Measurements from ENCODE around the gene TMEM18.
"Not testable (repeated sequence)": the region's sequence is repeated elsewhere in the genome, so short reads cannot be mapped to it uniquely, and the experiment has no call there.

Gene TMEM18

GRCh38 chr2:677056-677958 lies at the start of gene TMEM18:
TMEM18 (minus strand) TSS chr2:677406; CDS start chr2:677345, 61 bp downstream.
- DNase-seq, result peak; percentile 94

DNA sequence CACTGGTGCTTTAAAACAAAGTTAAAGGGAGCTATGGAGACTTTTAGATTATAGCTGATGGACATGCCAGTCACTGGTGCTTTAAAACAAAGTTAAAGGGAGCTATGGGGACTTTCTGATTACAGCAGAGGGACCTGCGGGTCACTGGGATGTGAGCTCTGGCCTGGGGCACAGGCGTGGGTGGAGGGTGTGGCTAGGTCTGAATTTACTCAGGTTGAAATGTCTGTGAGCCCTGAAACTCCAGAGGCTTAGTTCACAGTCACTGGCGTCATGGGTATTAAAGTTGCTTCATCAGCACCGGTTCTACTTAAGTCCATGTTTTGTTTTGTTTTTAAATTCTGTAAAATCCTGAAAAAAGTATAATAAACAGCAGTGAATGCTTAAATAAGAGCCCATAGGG lies 49.0 kb upstream of the TMEM18 start:
- no peak for DNase-seq

GRCh38 chr2:725468-725867 lies 48.3 kb upstream of the TMEM18 start:
- no peak for DNase-seq

- DNase-seq, result no peak
Measured at GRCh38 chr2:723761-724160, 46.6 kb upstream of the TMEM18 start.

DNA sequence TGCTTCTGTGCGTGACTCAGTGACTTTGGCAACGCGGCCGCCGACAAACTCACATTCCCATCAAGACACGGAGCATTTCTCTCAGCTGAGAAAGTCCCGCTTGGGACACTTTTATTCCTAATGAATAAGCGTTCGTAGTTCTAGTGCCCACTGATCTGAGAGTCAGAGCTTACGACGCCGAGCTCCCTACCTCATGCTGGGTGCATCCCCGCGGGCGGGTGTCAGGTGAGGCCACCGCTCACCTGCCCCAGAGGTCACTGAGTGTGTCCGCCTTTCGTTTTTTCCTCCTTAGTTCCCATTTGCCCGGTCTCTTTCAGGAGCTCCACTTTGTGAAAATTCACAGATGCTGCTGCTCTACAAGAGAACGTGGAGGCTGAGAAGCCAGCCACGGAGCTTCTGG lies 43.6 kb upstream of the TMEM18 start:
- no peak for DNase-seq

- no peak for DNase-seq
Measured at GRCh38 chr2:719734-720133, 42.5 kb upstream of the TMEM18 start.

GRCh38 chr2:719191-719590 lies 42.0 kb upstream of the TMEM18 start:
- DNase-seq, result no peak

GRCh38 chr2:717661-718060 lies 40.5 kb upstream of the TMEM18 start:
- DNase-seq, result no peak

GRCh38 chr2:715854-716560 lies 38.8 kb upstream of the TMEM18 start:
- no peak for DNase-seq

DNA sequence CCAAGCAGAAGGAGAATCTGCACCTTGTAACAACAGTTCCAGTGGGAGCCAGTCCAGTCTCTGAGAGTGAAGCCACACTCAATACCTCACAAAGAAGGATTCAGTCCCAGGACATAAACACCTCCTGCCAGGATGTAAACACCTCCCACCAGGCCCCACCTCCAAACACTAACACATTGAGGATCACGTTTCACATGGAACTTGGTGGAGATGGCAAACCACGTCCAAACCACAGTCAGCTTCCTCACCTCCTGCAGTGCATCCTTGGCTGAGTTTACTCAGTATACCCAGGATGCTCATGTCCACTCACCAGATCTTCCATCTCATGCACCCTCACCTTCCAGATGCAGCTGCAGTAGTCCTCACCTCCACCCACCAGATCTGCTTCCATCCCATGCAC lies 37.8 kb upstream of the TMEM18 start:
- no peak for DNase-seq

GRCh38 chr2:714005-714741 lies 37.0 kb upstream of the TMEM18 start:
- DNase-seq, result peak; percentile 69

GRCh38 chr2:710867-711665 lies 33.9 kb upstream of the TMEM18 start:
- DNase-seq, result no peak

DNA sequence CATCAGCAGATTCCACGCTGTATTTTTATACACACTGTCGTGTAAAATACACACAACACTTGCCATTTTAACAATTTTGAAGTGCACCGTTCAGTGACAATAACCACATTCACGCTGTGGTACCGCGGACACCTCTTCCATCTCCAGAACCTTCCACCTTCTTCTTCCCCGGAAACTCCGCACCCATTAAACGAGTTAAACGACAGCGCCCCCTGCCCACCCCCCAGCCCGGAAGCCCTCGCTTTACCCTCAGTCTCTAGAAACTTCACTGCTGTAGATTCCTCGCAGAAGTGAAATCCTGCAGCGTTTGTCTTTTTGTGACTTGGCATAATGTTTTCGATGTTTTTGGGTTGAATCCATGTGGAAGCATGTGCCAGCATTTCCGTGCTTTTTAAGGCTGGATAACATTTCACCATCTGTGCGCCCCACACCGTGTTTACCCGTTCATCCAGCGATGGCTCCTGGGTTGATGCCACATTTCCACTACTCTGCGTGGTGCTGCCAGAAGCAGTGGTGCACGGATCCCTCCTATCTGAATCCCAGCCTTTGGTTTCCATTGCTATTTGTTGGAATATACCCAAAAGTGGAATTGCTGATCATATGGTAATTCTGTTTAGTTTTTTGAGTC lies 32.0 kb upstream of the TMEM18 start:
- DNase-seq, result no peak

- no peak for DNase-seq
Measured at GRCh38 chr2:708667-709066, 31.5 kb upstream of the TMEM18 start.

DNA sequence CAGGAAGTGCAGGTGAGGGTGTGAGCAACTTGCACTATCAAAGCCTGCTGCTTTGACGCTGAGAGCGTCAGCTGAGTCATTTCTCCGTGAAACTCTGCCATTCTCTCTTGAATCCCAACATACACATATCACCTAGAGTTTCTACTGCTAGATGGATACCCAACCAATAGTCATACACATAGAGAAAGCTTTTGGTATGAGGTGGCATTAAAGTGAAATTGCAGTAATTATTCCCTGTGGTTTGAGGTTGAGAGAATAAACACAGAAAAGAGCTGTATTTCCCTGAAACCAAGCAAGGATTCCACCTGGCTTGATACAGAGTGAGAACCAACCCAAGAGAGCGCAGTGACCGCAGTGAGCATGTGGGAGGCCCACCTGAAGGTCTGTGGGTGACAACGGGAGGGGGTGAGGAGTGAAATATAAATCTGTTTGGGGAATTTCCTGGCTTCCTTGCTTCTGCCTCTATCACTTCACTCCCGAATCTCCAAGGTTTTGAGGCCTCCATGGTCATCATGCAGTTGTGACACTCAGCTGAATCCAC lies 28.8 kb upstream of the TMEM18 start:
- no peak for DNase-seq

- DNase-seq, result not testable (repeated sequence)
Measured at GRCh38 chr2:702765-703164, 25.6 kb upstream of the TMEM18 start.

GRCh38 chr2:696999-697627 lies 19.9 kb upstream of the TMEM18 start:
- no peak for DNase-seq

- DNase-seq, result no peak
Measured at GRCh38 chr2:696463-696862, 19.3 kb upstream of the TMEM18 start.

DNA sequence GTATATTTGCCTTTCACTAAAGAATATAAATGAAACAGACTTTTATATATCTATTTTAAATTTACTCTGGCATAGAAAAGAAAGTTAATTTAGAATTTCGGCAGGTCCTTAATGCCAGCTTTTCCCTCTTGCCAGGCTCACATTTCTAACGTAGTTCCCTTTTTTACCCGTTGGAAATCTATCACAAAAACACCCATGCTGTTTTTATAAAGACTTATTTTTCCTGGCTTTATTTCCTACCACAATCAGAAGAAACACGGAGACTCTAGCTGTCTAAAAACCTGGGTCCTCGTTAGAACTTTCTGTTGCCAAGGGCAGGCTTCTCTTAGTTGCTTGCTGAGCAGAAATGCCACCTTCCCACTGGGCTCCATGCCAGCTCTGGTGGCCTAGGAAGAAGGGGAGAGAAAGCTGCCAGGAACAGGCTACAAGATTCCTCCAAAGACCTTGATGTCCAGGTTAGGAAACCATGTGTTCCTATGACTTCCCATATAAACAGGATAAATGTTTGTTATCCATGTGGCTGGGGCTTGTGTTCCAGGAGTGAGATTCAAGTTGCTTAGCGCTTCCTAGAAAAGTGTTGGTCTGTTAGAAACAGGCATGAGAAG lies 17.8 kb upstream of the TMEM18 start:
- no peak for DNase-seq

DNA sequence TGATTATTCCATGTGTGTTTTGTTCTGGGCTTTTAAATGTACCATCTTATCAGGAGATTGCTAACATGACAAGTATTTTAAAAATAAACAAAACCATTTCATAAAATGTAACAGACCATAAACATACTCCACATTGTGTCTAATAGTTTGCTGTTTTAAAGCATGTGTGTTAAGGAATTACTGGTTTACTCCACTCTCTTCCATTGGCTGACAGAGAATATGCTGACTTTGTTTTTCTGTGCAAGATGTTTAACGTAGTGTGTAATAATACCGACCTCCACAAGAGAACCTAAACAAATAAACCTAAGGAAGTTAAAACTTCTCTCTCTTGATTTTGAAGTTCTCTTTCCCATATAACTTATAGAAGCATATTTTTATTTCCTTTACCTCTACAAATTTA lies 17.0 kb upstream of the TMEM18 start:
- DNase-seq, result no peak

GRCh38 chr2:693606-694005 lies 16.4 kb upstream of the TMEM18 start:
- no peak for DNase-seq

Data from NCI-H1105 (cell line).